ENCODE measurements around the gene CSRNP2. TPM values are rescaled to one million over a fixed set of nuclear protein-coding genes. Genes with fewer than 3 reads are reported as not detected.

Gene CSRNP2
- total and polyA plus RNA-seq, 2 of the 13 experiments (the other 11 are each of a cell fraction or from before 2014, with no cell fraction given) = 4.8 to 7.3 TPM

DNA sequence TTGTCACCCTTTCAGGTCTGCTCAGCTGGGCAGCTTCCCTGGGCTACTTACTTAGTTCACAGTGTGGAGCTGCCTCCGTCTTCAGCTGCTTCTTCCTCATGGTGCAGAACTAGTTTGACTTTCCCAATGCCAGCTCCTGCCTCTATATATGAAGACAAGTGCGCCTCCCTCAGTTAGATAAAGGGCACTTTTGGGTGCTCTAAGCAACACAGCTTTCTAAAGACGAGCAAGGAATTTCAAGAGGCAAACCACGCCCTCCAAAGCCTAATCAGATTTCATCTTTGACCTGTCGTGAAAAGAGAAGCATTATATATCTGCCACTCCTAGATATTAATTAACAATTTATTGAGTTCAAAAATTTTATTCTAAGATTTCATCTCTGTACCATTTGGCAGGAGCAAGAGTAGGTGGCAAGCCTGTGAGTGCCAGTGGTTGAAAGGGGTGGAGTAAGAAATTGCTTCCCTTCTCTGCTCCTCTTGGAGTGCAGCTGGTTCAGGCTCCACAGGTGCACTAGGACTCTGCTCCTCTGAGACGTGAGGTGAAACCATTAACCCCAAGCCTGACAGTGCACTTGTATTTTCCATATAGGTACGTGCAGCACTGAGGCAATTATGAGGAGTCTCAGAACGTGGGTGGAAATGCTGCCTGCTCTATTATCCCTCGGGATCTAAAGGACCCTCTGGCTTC is 55.1 kb downstream of the CSRNP2 start:
- peak overlapping the region; percentile 24; the same call in 1 of the 2 replicates for H3K9ac ChIP-seq (ENCODE audit: insufficient read depth, low read depth, low read length)
- no peaks in the 10 kb centered on the region; a peak in 1 of 5 replicates for H3K27me3 ChIP-seq (ENCODE audit: control insufficient read depth in 1 of 2, insufficient read depth in 2 of 2, low read length in 2 of 2)
- H2AFZ ChIP-seq (ENCODE audit: low read length) = peak overlapping the region; percentile 54
- intact Hi-C loops (cut with micrococcal nuclease; ENCODE audit: unreplicated experiment) (loop anchor here (2.0 to 10.0 kb wide), 3 partner anchors 203 to 1903 kb away; partner anchors contain the start of gene ATF1), in situ Hi-C loops (cut with HindIII; ENCODE audit: extremely low pct_ligation_motif_present, low pct_unique_long_range_greater_than_20kb) (loop anchor here (10.0 kb wide), 1 partner anchor 203 kb away; no protein-coding TSS in a partner anchor)
- H3K4me1 ChIP-seq (ENCODE audit: insufficient read depth, low read length) = peaks cover 56% of the 10 kb centered on the region
- ChIA-PET CTCF (ENCODE audit: low intra/inter-chr PET ratio, low total read pairs) (interaction anchor here (1.4 kb wide), 1 partner anchor 203 kb away, joined by 4 read pairs; no protein-coding TSS in a partner anchor), POLR2A (interaction anchor here (0.6 to 4.4 kb wide), 6 partner anchors 16 to 264 kb away, joined by 3 to 24 read pairs (median 5); partner anchors contain the start of genes ATF1 and CSRNP2)
- H3K4me2 ChIP-seq (ENCODE audit: low read depth, low read length) = peak overlapping the region; percentile 75
- peak overlapping the region; percentile 38 to 60 (median 44) for H3K4me3 ChIP-seq (replicated peaks in 1 of 3; ENCODE audit: insufficient read depth in 1 of 3, low read depth in 2 of 3, low read length in 3 of 3)
- BruUV-seq (replicated peaks) = no TSS peak
- no peaks in the 10 kb centered on the region for H3K9me3 ChIP-seq (ENCODE audit: low read length)
- DNase-seq (ENCODE audit: low spot score) (peak; percentile 70), FAIRE-seq (no peak), ATAC-seq (no peak)
- H3K27ac ChIP-seq (ENCODE audit: extremely low read length, insufficient read depth, low read length) = no peak overlapping the region
- H4K20me1 ChIP-seq (ENCODE audit: insufficient read depth, low read length) = no peaks in the 10 kb centered on the region
- peaks cover 20% of the 10 kb centered on the region for H3K79me2 ChIP-seq (ENCODE audit: insufficient read depth, low read length)
- H3K36me3 ChIP-seq (replicated peaks in 1 of 2; ENCODE audit: control insufficient read depth in 1 of 2, insufficient read depth in 2 of 2, low read length in 2 of 2) = no peaks in the 10 kb centered on the region
- under 1% methylated on average over 9 of the region's 9 CpGs for WGBS (ENCODE audit: low lambda C conversion rate)
- TF ChIP-seq ZBTB7B (CRISPR knock-in tag; IDR thresholded peaks at IDR 0.05) (no peak), ZNF788 (CRISPR knock-in tag; IDR thresholded peaks at IDR 0.05; ENCODE audit: borderline replicate concordance) (0 out of 2 replicates have a peak, but pooled peaks have one; percentile 23), RARA (CRISPR knock-in tag; IDR thresholded peaks at IDR 0.05) (0 out of 2 replicates have a peak, but pooled peaks have one; percentile 13), BCL6 (CRISPR knock-in tag; IDR thresholded peaks at IDR 0.05) (peak; percentile 22; the same call in 1 of the 2 replicates), KMT2B (CRISPR knock-in tag; IDR thresholded peaks at IDR 0.05) (0 out of 2 replicates have a peak, but pooled peaks have one; percentile 27), CAMTA2 (CRISPR knock-in tag; IDR thresholded peaks at IDR 0.05; ENCODE audit: borderline replicate concordance) (no peak), YEATS4 (CRISPR knock-in tag; IDR thresholded peaks at IDR 0.05; ENCODE audit: borderline replicate concordance) (0 out of 2 replicates have a peak, but pooled peaks have one; percentile 41), RXRB (CRISPR knock-in tag; IDR thresholded peaks at IDR 0.05; ENCODE audit: borderline replicate concordance) (peak; percentile 23; the same call in 1 of the 2 replicates), MBNL3 (CRISPR knock-in tag; conservative IDR thresholded peaks at IDR 0.05) (no peak)
- TF ChIP-seq, protein P1, sequence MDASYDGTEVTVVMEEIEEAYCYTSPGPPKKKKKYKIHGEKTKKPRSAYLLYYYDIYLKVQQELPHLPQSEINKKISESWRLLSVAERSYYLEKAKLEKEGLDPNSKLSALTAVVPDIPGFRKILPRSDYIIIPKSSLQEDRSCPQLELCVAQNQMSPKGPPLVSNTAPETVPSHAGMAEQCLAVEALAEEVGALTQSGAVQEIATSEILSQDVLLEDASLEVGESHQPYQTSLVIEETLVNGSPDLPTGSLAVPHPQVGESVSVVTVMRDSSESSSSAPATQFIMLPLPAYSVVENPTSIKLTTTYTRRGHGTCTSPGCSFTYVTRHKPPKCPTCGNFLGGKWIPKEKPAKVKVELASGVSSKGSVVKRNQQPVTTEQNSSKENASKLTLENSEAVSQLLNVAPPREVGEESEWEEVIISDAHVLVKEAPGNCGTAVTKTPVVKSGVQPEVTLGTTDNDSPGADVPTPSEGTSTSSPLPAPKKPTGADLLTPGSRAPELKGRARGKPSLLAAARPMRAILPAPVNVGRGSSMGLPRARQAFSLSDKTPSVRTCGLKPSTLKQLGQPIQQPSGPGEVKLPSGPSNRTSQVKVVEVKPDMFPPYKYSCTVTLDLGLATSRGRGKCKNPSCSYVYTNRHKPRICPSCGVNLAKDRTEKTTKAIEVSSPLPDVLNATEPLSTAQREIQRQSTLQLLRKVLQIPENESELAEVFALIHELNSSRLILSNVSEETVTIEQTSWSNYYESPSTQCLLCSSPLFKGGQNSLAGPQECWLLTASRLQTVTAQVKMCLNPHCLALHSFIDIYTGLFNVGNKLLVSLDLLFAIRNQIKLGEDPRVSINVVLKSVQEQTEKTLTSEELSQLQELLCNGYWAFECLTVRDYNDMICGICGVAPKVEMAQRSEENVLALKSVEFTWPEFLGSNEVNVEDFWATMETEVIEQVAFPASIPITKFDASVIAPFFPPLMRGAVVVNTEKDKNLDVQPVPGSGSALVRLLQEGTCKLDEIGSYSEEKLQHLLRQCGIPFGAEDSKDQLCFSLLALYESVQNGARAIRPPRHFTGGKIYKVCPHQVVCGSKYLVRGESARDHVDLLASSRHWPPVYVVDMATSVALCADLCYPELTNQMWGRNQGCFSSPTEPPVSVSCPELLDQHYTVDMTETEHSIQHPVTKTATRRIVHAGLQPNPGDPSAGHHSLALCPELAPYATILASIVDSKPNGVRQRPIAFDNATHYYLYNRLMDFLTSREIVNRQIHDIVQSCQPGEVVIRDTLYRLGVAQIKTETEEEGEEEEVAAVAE (CRISPR knock-in tag; IDR thresholded peaks at IDR 0.05; ENCODE audit: borderline replicate concordance) = 0 out of 2 replicates have a peak, but pooled peaks have one; percentile 69
- TF ChIP-seq, protein P2, sequence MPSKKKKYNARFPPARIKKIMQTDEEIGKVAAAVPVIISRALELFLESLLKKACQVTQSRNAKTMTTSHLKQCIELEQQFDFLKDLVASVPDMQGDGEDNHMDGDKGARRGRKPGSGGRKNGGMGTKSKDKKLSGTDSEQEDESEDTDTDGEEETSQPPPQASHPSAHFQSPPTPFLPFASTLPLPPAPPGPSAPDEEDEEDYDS (CRISPR knock-in tag; IDR thresholded peaks at IDR 0.05) = peak; percentile 65; the same call in 1 of the 2 replicates
- TF ChIP-seq, protein P3, sequence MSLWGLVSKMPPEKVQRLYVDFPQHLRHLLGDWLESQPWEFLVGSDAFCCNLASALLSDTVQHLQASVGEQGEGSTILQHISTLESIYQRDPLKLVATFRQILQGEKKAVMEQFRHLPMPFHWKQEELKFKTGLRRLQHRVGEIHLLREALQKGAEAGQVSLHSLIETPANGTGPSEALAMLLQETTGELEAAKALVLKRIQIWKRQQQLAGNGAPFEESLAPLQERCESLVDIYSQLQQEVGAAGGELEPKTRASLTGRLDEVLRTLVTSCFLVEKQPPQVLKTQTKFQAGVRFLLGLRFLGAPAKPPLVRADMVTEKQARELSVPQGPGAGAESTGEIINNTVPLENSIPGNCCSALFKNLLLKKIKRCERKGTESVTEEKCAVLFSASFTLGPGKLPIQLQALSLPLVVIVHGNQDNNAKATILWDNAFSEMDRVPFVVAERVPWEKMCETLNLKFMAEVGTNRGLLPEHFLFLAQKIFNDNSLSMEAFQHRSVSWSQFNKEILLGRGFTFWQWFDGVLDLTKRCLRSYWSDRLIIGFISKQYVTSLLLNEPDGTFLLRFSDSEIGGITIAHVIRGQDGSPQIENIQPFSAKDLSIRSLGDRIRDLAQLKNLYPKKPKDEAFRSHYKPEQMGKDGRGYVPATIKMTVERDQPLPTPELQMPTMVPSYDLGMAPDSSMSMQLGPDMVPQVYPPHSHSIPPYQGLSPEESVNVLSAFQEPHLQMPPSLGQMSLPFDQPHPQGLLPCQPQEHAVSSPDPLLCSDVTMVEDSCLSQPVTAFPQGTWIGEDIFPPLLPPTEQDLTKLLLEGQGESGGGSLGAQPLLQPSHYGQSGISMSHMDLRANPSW (CRISPR knock-in tag; IDR thresholded peaks at IDR 0.05; ENCODE audit: borderline replicate concordance) = no peak

Measured in HepG2 (cell line).